ENCODE results near the gene BANP.

The BANP gene

GRCh38 chr16:87954826-87955225, 3.6 kb downstream of the BANP start:
- no peak overlapping the region for H3K4me3 ChIP-seq (ENCODE audit: low read depth, low read length)
- TF ChIP-seq CTCF (IDR thresholded peaks at IDR 0.05; ENCODE audit: borderline replicate concordance, insufficient read depth, low read depth, low read length): no peak

- no peak overlapping the region for H3K4me3 ChIP-seq (ENCODE audit: low read depth, low read length)
- TF ChIP-seq CTCF (IDR thresholded peaks at IDR 0.05; ENCODE audit: borderline replicate concordance, insufficient read depth, low read depth, low read length): no peak
Observed at GRCh38 chr16:87955302-87956097, 4.3 kb downstream of the BANP start.

GRCh38 chr16:87956098-87956364, 4.8 kb downstream of the BANP start:
- TF ChIP-seq CTCF (IDR thresholded peaks at IDR 0.05; ENCODE audit: borderline replicate concordance, insufficient read depth, low read depth, low read length): no peak
- H3K4me3 ChIP-seq (ENCODE audit: low read depth, low read length): no peak overlapping the region

GRCh38 chr16:87956365-87957231, 5.4 kb downstream of the BANP start:
- H3K4me3 ChIP-seq (ENCODE audit: low read depth, low read length): peak overlapping the region; percentile 8
- TF ChIP-seq CTCF (IDR thresholded peaks at IDR 0.05; ENCODE audit: borderline replicate concordance, insufficient read depth, low read depth, low read length): peak; percentile 36; the same call in 1 of the 2 replicates

- no peak for TF ChIP-seq CTCF (IDR thresholded peaks at IDR 0.05; ENCODE audit: borderline replicate concordance, insufficient read depth, low read depth, low read length)
- H3K4me3 ChIP-seq (ENCODE audit: low read depth, low read length): no peak overlapping the region
Observed at GRCh38 chr16:87957296-87958094, 6.3 kb downstream of the BANP start.

- no peak for TF ChIP-seq CTCF (IDR thresholded peaks at IDR 0.05; ENCODE audit: borderline replicate concordance, insufficient read depth, low read depth, low read length)
- H3K4me3 ChIP-seq (ENCODE audit: low read depth, low read length): no peak overlapping the region
Observed at GRCh38 chr16:87958632-87959031, 7.4 kb downstream of the BANP start.
